ENCODE results near the gene IL1RAP. TPM values are rescaled to one million over a fixed set of nuclear protein-coding genes. Genes with fewer than 3 reads are reported as not detected.

IL1RAP gene
- total RNA-seq, 2 donors from 2014 or later: 17.7 to 18.0 TPM

DNA sequence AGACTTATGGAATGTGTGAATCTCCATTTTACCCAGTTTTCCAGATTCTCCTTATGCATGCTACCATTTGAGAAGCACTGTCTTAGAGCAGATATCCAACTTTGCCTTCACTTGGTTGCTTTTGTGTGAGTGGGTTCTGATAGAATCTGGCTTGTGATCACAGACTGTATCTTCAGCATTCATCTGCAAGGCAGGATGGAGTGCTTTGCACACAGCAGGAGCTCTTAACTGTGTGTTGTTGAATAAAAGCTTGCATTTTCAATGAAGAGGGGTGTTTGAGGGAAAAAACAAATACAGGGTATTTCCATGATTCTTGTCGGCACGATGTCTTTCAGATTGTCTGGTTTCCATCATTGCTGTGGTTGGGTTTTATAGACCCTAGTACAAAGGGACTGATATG lies 24.4 kb downstream of the IL1RAP start:
- 96% methylated on average over 2 of the region's 2 CpGs for WGBS
- DNase-seq (ENCODE audit: low spot score): no peak
- no peak overlapping the region for H3K27ac ChIP-seq
- H3K4me1 ChIP-seq (replicated peaks): no peaks in the 10 kb centered on the region
- TF ChIP-seq, protein P1, sequence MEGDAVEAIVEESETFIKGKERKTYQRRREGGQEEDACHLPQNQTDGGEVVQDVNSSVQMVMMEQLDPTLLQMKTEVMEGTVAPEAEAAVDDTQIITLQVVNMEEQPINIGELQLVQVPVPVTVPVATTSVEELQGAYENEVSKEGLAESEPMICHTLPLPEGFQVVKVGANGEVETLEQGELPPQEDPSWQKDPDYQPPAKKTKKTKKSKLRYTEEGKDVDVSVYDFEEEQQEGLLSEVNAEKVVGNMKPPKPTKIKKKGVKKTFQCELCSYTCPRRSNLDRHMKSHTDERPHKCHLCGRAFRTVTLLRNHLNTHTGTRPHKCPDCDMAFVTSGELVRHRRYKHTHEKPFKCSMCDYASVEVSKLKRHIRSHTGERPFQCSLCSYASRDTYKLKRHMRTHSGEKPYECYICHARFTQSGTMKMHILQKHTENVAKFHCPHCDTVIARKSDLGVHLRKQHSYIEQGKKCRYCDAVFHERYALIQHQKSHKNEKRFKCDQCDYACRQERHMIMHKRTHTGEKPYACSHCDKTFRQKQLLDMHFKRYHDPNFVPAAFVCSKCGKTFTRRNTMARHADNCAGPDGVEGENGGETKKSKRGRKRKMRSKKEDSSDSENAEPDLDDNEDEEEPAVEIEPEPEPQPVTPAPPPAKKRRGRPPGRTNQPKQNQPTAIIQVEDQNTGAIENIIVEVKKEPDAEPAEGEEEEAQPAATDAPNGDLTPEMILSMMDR (IDR thresholded peaks at IDR 0.05): no peak
- no peak for TF ChIP-seq POLR2A (IDR thresholded peaks at IDR 0.05)
- no peaks in the 10 kb centered on the region for H3K9me3 ChIP-seq
- H3K36me3 ChIP-seq: no peaks in the 10 kb centered on the region
- H3K4me3 ChIP-seq: no peak overlapping the region
- intact Hi-C loops (cut with DNase I): no loop called here
- no peaks in the 10 kb centered on the region for H3K27me3 ChIP-seq (replicated peaks; ENCODE audit: insufficient read depth)

DNA sequence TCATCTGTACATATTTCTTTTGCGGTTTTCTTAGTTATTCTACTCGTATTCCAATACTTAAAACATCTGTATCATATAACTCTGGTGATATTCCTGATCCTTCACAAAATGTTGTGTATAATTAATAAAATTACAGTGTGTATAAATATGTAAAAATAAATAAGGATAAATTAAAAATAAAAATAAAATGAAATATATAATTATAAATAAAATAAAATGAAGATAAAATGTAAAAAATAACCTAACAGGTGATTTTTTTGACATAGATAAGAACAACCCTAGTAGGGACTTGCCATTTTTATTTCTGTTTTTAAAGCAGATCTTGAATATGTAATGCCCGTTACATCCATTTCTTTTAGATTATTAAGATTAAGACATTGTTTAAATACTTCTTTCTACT lies 25.6 kb downstream of the IL1RAP start:
- no peaks in the 10 kb centered on the region for H3K36me3 ChIP-seq

DNA sequence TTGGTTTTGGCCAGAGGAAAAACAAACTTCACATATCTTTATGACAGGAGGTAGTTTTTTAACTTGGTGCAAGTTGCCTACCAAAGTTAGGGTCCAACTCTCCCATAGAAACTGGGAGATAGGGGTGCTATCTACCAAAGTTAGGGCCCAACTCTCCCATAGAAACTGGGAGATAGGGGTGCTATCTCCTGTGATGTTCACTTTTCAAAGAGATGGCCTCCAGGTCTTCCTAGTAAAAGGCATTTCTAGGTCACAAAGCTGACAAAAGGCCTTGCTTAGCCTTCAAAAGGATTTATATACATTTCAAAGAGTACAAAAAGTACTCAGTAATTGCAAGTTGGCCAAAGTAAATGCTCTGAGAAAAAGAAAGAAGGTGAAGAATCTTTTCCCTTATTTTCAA lies 27.1 kb downstream of the IL1RAP start:
- Histone ChIP-seq H3K9me3 (no peaks in the 10 kb centered on the region), H3K36me3 (no peaks in the 10 kb centered on the region), H3K27me3 (replicated peaks; ENCODE audit: insufficient read depth) (no peaks in the 10 kb centered on the region), H3K27ac (no peak overlapping the region), H3K4me3 (no peak overlapping the region), H3K4me1 (replicated peaks) (no peaks in the 10 kb centered on the region)
- TF ChIP-seq, protein P1 (IDR thresholded peaks at IDR 0.05): no peak
- TF ChIP-seq POLR2AphosphoS5 (IDR thresholded peaks at IDR 0.05): no peak
- TF ChIP-seq POLR2A (IDR thresholded peaks at IDR 0.05): no peak
- no peak for DNase-seq (ENCODE audit: low spot score)
- intact Hi-C loops (cut with DNase I): no loop called here

More for the DNA sequence above, 25.6 kb downstream of the IL1RAP start:
- Histone ChIP-seq H3K9me3 (no peaks in the 10 kb centered on the region), H3K4me1 (replicated peaks) (no peaks in the 10 kb centered on the region), H3K27ac (no peak overlapping the region), H3K4me3 (no peak overlapping the region), H3K27me3 (replicated peaks; ENCODE audit: insufficient read depth) (no peaks in the 10 kb centered on the region)
- intact Hi-C loops (cut with DNase I): no loop called here
- TF ChIP-seq POLR2A (IDR thresholded peaks at IDR 0.05) (no peak), POLR2AphosphoS5 (IDR thresholded peaks at IDR 0.05) (no peak)
- TF ChIP-seq, protein P1 (IDR thresholded peaks at IDR 0.05): no peak
- no peak for DNase-seq (ENCODE audit: low spot score)
- WGBS: 96% methylated on average over 3 of the region's 3 CpGs

DNA sequence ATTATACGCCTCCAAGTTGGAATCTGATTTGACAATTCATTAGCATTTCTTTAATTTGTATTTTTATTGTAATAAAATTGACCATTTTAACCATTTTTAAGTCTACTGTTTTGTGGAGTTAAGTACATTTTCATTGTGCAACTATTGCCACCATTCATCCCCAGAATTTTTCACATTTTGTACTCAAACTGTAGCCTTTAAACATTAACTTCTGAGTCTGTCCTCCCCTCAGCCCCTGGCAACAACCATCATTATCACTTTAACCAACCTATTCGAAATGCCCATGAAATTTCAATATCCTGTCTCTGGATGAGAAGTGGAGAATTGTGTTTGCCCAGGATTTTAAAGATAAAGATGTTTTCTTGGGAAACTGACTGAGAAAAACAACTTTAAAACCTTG lies 27.7 kb downstream of the IL1RAP start:
- Histone ChIP-seq H3K4me1 (replicated peaks) (no peaks in the 10 kb centered on the region), H3K36me3 (no peaks in the 10 kb centered on the region), H3K27me3 (replicated peaks; ENCODE audit: insufficient read depth) (no peaks in the 10 kb centered on the region), H3K4me3 (no peak overlapping the region), H3K9me3 (no peaks in the 10 kb centered on the region), H3K27ac (no peak overlapping the region)
- no peak for DNase-seq (ENCODE audit: low spot score)
- intact Hi-C loops (cut with DNase I): no loop called here
- TF ChIP-seq POLR2AphosphoS5 (IDR thresholded peaks at IDR 0.05): no peak
- TF ChIP-seq, protein P1 (IDR thresholded peaks at IDR 0.05): no peak
- TF ChIP-seq POLR2A (IDR thresholded peaks at IDR 0.05): no peak
- WGBS: 86% methylated on average over 2 of the region's 2 CpGs

DNA sequence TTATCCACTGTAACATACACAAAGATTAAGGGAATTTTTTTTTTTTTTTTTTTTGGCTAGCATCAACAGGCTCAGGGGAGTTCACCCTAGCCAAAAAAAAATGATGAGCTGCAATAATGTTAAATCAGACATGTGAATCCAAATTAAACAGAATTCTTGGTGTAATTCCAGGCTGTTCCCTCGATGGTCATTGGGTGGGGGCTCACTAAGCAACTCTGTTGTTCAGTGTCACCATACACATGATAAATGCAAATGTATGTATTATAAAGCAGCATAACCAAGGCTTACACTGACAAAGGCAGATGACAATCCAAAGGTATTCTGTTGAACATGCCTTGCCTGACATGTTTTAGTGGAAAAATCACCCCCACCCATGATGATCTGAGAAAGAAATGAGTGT lies 29.0 kb downstream of the IL1RAP start:
- no peak for DNase-seq (ENCODE audit: low spot score)
- Histone ChIP-seq H3K4me3 (no peak overlapping the region), H3K27me3 (replicated peaks; ENCODE audit: insufficient read depth) (no peaks in the 10 kb centered on the region), H3K9me3 (no peaks in the 10 kb centered on the region), H3K4me1 (replicated peaks) (no peaks in the 10 kb centered on the region), H3K27ac (no peak overlapping the region), H3K36me3 (no peaks in the 10 kb centered on the region)
- TF ChIP-seq POLR2AphosphoS5 (IDR thresholded peaks at IDR 0.05) (no peak), POLR2A (IDR thresholded peaks at IDR 0.05) (no peak)
- TF ChIP-seq, protein P1 (IDR thresholded peaks at IDR 0.05): no peak
- intact Hi-C loops (cut with DNase I): no loop called here
- 17% methylated on average over 1 of the region's 1 CpG for WGBS

All from prostate gland (tissue), 2 donors.